ENCODE data around the gene IER2. TPM values are rescaled to one million over a fixed set of nuclear protein-coding genes. Genes with fewer than 3 reads are reported as not detected.

IER2 gene
- total and polyA plus RNA-seq, 2 of the 8 experiments (the other 6 are each of a cell fraction or from before 2014, with no cell fraction given) = 84.5 to 138 TPM

- TF ChIP-seq CEBPB (IDR thresholded peaks at IDR 0.05; ENCODE audit: low read depth, low read length) = no peak
- TF ChIP-seq TAF7 (optimal IDR thresholded peaks at IDR 0.05; ENCODE audit: borderline replicate concordance, low read depth, low read length) = no peak
- TF ChIP-seq CREB1 (IDR thresholded peaks at IDR 0.05) = no peak
- TF ChIP-seq JUND (IDR thresholded peaks at IDR 0.05; ENCODE audit: low read length) = no peak
These were observed 16.9 kb upstream of the IER2 start (continued) for GRCh38 chr19:13133241-13133870.

Measured in H1 (cell line).